Mucosa of rectum (tissue), 2 donors: Measurements from ENCODE around the gene PCDHGC5.

Experiments used
- H3K27ac ChIP-seq, 2 donors: one replicate each; pipeline ENCODE4 v1.7.0; 2013; ENCODE audit warnings: inconsistent platforms in 2 of 2, low read depth in 2 of 2, low read length in 2 of 2
- H3K27me3 ChIP-seq, 2 donors: one replicate each; pipeline ENCODE4 v1.7.0; 2013; ENCODE audit warnings: low read length in 2 of 2; ENCODE audit not compliant: control insufficient read depth in 2 of 2, insufficient read depth in 2 of 2
- H3K36me3 ChIP-seq, 2 donors: one replicate each; pipeline ENCODE4 v1.7.0; 2013; ENCODE audit warnings: low read length in 2 of 2; ENCODE audit not compliant: control insufficient read depth in 2 of 2, insufficient read depth in 2 of 2
- H3K4me1 ChIP-seq, 2 donors: one replicate each; pipeline ENCODE4 v1.7.0; 2013; ENCODE audit warnings: low read length in 2 of 2, mild to moderate bottlenecking in 1 of 2; ENCODE audit not compliant: control insufficient read depth in 2 of 2, insufficient read depth in 2 of 2
- H3K4me3 ChIP-seq, 2 donors: one replicate each; pipeline ENCODE4 v1.7.0; 2013; ENCODE audit warnings: low read length in 2 of 2
- H3K9ac ChIP-seq, 2 donors: one replicate each; pipeline ENCODE4 v1.7.0; 2013; ENCODE audit warnings: low read length in 2 of 2, low read depth in 1 of 2, mild to moderate bottlenecking in 1 of 2
- H3K9me3 ChIP-seq, 2 donors: one replicate each; pipeline ENCODE4 v1.7.0; 2013; ENCODE audit warnings: low read length in 2 of 2; ENCODE audit not compliant: control insufficient read depth in 2 of 2
- donor health status: healthy.
- donor health status: Normal muscosa, but diverticular disease.

The PCDHGC5 gene

DNA sequence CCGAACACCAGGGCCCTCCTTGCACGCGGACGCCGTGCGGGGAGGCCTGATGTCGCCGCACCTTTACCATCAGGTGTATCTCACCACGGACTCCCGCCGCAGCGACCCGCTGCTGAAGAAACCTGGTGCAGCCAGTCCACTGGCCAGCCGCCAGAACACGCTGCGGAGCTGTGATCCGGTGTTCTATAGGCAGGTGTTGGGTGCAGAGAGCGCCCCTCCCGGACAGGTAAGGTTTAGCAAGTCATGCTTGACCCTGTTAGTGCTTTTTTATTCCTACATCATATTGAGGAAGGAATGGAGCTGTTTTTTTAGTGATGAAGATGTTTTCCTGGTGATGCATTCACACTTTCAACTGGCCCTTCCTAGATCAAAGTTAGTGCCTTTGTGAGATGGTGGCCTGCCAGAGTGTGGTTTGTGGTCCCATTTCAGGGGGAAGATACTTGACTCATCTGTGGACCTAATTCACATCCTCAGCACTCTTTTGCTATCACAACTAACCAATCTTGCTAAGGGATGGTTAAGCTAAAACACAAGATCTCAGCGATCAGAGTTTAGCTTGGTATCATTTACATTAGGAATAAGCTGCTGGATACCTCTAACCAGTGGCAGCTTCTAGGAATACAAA lies 10.4 kb upstream of the PCDHGC5 start:
- Histone ChIP-seq H3K36me3 (no peaks in the 10 kb centered on the region), H3K4me3 (peak overlapping the region; percentile 79 to 88), H3K27me3 (peaks cover 0 to 7% of the 10 kb centered on the region in 2 donors), H3K4me1 (peaks cover 23% of the 10 kb centered on the region in 2 donors), H3K9me3 (no peaks in the 10 kb centered on the region), H3K9ac (peak overlapping the region in 1 of 2 donors; percentile 23), H3K27ac (no peak overlapping the region)

DNA sequence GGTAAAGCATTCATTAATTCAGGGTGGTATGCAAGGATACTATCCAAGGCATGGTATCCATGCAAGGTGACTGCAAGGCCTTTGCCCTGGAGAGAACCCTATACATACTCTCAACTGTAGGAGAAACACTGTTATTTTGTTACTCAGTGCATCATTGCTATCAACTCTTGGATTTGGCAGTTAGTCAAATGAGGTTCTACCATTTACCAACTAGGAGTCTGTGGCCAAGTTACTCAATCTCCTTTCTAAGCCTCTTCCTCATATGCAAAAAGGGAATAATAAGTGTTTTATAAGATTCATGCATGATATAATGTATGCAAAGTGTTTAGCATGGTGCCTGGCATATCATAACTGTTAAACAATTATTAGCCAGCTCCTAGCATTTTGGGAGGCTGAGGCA lies 9.1 kb upstream of the PCDHGC5 start:
- peaks cover 23% of the 10 kb centered on the region in 2 donors for H3K4me1 ChIP-seq
- no peak overlapping the region for H3K4me3 ChIP-seq
- no peak overlapping the region for H3K9ac ChIP-seq
- H3K27ac ChIP-seq: no peak overlapping the region
- no peaks in the 10 kb centered on the region for H3K36me3 ChIP-seq
- no peaks in the 10 kb centered on the region for H3K9me3 ChIP-seq
- H3K27me3 ChIP-seq: peaks cover 0 to 7% of the 10 kb centered on the region in 2 donors

DNA sequence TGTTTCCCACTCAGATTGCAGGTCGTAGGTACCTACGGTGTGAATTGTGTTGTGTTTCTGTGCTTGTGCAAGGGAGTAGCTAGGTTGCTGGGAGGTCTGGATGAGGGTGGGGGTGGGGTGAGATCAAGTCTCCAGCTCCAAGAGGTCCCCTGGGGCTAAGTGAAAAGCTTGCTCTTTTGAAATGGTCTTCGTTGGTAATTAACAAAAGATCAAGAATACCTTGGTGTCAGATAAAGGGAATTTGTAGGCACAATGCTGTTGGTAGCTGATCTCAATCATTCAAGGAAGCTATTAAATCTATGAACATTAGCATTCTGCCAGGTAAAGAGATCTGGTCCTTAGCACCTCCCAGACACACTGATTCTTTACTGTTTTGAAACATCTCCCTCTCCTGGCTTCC lies 5.0 kb upstream of the PCDHGC5 start:
- no peak overlapping the region for H3K4me3 ChIP-seq
- no peaks in the 10 kb centered on the region for H3K27me3 ChIP-seq
- H3K36me3 ChIP-seq: peaks cover 0 to 7% of the 10 kb centered on the region in 2 donors
- H3K9ac ChIP-seq: no peak overlapping the region
- no peaks in the 10 kb centered on the region for H3K9me3 ChIP-seq
- H3K4me1 ChIP-seq: peaks cover 0 to 3% of the 10 kb centered on the region in 2 donors
- no peak overlapping the region for H3K27ac ChIP-seq

DNA sequence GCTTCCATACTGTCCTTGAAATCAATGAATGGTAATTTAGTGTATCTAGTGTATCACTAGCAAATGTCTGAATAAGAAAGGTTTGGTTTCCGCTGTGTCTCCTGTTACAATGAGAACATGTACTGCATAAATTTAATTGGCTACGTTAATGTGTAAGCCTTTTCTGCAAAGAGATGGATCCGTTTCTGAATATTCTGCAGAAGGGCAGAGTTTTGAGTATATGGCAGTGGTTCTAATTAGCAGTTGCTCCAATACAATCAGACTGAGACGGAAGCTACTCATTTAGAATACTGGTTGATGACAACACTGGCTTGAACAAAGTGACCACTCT lies 4.6 kb upstream of the PCDHGC5 start:
- Histone ChIP-seq H3K4me1 (peaks cover 0 to 3% of the 10 kb centered on the region in 2 donors), H3K27ac (no peak overlapping the region), H3K9me3 (no peaks in the 10 kb centered on the region), H3K4me3 (peak overlapping the region in 1 of 2 donors; percentile 62), H3K36me3 (peaks cover 0 to 7% of the 10 kb centered on the region in 2 donors), H3K27me3 (no peaks in the 10 kb centered on the region), H3K9ac (no peak overlapping the region)

DNA sequence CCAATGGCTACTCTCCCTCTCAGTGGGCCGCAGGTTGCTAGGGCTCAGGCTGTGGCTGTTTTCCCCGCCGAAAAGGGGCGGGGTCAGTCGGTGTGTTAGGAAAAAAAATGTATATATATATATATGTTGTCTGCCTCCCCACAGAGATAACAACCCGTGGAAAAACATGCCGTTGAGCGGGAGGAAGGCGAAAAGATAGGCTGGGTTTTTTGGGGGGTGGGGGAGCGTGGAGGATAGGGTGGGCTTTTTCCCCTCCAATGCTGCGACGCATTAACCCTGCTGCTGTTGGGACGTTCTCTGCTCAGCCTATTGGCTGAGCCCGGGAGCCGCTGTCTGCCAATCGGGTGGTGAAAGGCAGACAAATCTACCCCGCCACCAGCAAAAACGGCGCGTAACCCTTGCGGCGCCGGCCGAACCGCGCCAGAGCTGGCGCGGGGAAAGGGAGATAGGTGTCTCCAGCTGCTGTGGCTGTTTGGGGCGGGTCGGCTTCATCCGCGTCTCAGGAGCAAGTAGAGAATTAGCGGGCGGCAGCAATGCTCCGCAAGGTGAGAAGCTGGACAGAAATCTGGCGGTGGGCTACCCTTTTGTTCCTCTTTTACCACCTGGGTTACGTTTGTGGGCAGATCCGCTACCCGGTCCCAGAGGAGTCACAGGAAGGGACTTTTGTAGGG lies 4.1 kb upstream of the PCDHGC5 start, which contains the start of gene PCDHGC4:
TSS of gene PCDHGC4 (plus strand) at position 390 of the 671 bp plus-strand sequence. CDS start at position 534, 144 bp downstream.
- Histone ChIP-seq H3K9me3 (no peaks in the 10 kb centered on the region), H3K4me3 (peak within 1 kb of the TSS; percentile 44 to 62), H3K36me3 (peaks cover 0 to 7% of the 10 kb centered on the region in 2 donors), H3K27me3 (no peaks in the 10 kb centered on the region), H3K27ac (no peak within 1 kb of the TSS), H3K4me1 (peaks cover 0 to 3% of the 10 kb centered on the region in 2 donors), H3K9ac (peak within 1 kb of the TSS in 1 of 2 donors; percentile 10)

DNA sequence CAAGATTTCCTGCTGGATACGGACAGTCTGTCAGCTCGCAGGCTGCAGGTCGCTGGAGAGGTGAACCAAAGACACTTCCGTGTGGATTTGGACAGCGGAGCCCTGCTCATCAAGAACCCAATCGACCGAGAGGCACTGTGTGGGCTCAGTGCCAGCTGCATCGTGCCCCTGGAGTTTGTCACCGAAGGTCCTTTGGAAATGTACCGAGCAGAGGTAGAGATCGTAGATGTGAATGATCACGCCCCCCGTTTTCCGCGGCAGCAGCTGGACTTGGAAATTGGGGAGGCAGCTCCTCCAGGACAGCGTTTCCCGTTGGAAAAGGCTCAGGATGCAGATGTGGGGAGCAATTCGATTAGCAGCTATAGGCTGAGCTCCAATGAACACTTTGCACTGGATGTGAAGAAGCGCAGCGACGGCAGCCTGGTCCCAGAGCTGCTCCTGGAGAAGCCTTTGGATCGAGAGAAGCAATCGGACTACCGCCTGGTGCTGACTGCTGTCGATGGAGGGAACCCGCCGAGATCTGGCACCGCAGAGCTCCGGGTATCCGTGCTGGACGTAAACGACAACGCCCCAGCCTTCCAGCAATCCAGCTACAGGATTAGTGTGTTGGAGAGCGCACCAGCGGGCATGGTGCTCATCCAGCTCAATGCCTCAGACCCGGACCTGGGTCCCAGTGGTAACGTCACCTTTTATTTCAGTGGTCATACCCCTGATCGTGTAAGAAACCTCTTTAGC lies 3.4 kb upstream of the PCDHGC5 start:
- Histone ChIP-seq H3K27me3 (no peaks in the 10 kb centered on the region), H3K4me3 (peak overlapping the region; percentile 44 to 62), H3K4me1 (peaks cover 0 to 3% of the 10 kb centered on the region in 2 donors), H3K36me3 (peaks cover 0 to 7% of the 10 kb centered on the region in 2 donors), H3K27ac (no peak overlapping the region), H3K9ac (no peak overlapping the region), H3K9me3 (no peaks in the 10 kb centered on the region)

DNA sequence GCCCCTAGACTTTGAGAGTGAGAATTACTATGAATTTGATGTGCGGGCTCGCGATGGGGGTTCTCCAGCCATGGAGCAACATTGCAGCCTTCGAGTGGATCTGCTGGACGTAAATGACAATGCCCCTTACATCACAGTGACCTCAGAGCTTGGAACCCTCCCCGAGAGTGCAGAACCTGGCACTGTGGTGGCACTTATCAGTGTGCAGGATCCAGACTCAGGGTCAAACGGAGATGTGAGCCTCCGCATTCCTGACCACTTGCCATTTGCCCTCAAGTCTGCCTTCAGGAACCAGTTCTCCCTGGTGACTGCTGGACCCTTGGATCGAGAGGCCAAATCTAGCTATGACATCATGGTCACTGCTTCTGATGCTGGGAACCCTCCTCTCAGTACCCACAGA lies 2.8 kb upstream of the PCDHGC5 start:
- Histone ChIP-seq H3K9me3 (no peaks in the 10 kb centered on the region), H3K36me3 (peaks cover 0 to 7% of the 10 kb centered on the region in 2 donors), H3K27me3 (peaks cover 0 to under 1% of the 10 kb centered on the region in 2 donors), H3K9ac (no peak overlapping the region), H3K27ac (no peak overlapping the region), H3K4me3 (no peak overlapping the region), H3K4me1 (peaks cover 0 to 3% of the 10 kb centered on the region in 2 donors)

DNA sequence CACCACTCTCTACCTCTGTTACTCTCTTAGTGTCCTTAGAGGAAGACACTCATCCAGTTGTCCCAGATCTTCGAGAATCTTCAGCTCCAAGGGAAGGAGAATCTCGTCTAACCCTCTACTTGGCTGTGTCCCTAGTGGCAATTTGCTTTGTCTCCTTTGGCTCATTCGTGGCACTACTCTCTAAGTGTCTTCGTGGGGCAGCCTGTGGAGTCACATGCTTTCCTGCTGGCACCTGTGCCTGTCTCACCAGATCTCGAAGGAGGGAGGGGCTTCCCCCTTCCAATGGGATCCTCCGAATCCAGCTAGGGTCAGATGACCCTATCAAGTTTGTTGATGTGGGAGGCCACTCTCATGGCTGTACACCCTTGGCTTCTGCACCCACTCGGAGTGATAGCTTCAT lies 1.8 kb upstream of the PCDHGC5 start:
- H3K27me3 ChIP-seq: peaks cover 0 to 4% of the 10 kb centered on the region in 2 donors
- H3K4me1 ChIP-seq: peaks cover 0 to 3% of the 10 kb centered on the region in 2 donors
- peaks cover 0 to 7% of the 10 kb centered on the region in 2 donors for H3K36me3 ChIP-seq

DNA sequence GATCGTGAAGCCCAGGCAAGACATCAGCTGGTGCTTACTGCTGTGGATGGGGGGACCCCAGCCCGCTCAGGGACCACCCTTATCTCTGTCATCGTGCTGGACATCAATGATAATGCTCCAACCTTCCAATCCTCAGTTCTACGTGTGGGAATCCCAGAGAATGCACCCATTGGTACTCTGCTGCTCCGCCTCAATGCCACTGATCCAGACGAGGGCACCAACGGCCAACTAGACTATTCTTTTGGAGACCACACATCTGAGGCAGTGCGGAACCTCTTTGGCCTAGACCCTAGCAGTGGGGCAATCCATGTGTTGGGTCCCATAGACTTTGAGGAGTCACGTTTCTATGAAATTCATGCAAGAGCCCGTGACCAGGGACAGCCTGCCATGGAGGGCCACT lies 960 bp downstream of the PCDHGC5 start:
- Histone ChIP-seq H3K9ac (no peak overlapping the region), H3K4me3 (no peak overlapping the region), H3K4me1 (peaks cover 0 to 6% of the 10 kb centered on the region in 2 donors), H3K27ac (no peak overlapping the region), H3K9me3 (no peaks in the 10 kb centered on the region), H3K36me3 (peaks cover 0 to 7% of the 10 kb centered on the region in 2 donors), H3K27me3 (peaks cover 0 to 4% of the 10 kb centered on the region in 2 donors)

More for the DNA sequence above, 1.8 kb upstream of the PCDHGC5 start:
- Histone ChIP-seq H3K27ac (no peak overlapping the region), H3K4me3 (no peak overlapping the region), H3K9ac (no peak overlapping the region), H3K9me3 (no peaks in the 10 kb centered on the region)

DNA sequence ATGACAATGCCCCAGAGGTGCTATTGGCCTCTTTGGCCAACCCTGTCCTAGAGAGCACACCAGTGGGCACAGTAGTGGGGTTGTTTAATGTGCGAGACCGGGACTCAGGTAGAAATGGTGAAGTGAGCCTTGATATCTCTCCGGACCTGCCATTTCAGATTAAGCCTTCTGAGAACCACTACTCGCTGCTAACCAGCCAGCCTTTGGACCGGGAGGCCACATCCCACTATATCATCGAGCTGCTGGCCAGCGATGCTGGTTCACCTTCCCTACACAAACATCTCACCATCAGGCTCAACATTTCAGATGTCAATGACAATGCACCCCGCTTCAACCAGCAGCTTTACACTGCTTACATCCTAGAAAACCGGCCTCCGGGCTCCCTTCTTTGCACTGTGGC lies 1.4 kb downstream of the PCDHGC5 start:
- Histone ChIP-seq H3K4me1 (peaks cover 0 to 3% of the 10 kb centered on the region in 2 donors), H3K36me3 (peaks cover 0 to 7% of the 10 kb centered on the region in 2 donors), H3K27me3 (peaks cover 0 to 4% of the 10 kb centered on the region in 2 donors), H3K27ac (no peak overlapping the region), H3K9me3 (no peaks in the 10 kb centered on the region), H3K4me3 (no peak overlapping the region), H3K9ac (no peak overlapping the region)
